SK-N-SH (cell line): ENCODE measurements around the gene OR2A14. TPM values are rescaled to one million over a fixed set of nuclear protein-coding genes. Genes with fewer than 3 reads are reported as not detected.

Experiments used
- CTCF ChIA-PET: fragments of 300-600, 350-600 bp; formaldehyde crosslinking; extraction: SDS; loops from one replicate; lab custom pipeline; 2021; lab: Yijun Ruan, JAX
- POLR2A ChIA-PET: fragments of 350-600 bp; sonication (Branson Sonifier 250); formaldehyde crosslinking; extraction: SDS; loops from one replicate; lab custom pipeline; 2020; ENCODE audit warnings: antibody characterized with exemption, inconsistent platforms; lab: Yijun Ruan, JAX
- DNase-seq: peaks from one replicate; pipeline ENCODE4 v3.0.0; 2012
- H2AFZ ChIP-seq: fragments of 200-600 bp; sonication (generic); 2 replicates; pipeline ENCODE4 v1.8.1; 2016; ENCODE audit warnings: antibody characterized with exemption, mild to moderate bottlenecking, low read depth
- H3F3A ChIP-seq: fragments of 200-600 bp; sonication (generic); replicated peaks from 2 replicates; pipeline ENCODE3; 2016; ENCODE audit warnings: antibody characterized with exemption, mild to moderate bottlenecking; ENCODE audit not compliant: insufficient read depth
- H3K27ac ChIP-seq, 2 experiments: fragments of 200-500 bp in 1 of 2; fragments of 200-600 bp in 1 of 2; sonication (Bioruptor generic) in 1 of 2; sonication (generic), shearing (Covaris generic) in 1 of 2; 2 replicates each; pipeline versions ENCODE4 v1.5.1 to v1.6.1; 2014 to 2016; ENCODE audit warnings: low read depth in 2 of 2, inconsistent platforms in 1 of 2, low read length in 1 of 2, mild to moderate bottlenecking in 1 of 2, mixed read lengths in 1 of 2
- H3K27me3 ChIP-seq: fragments of 200-600 bp; sonication (generic), shearing (Covaris generic); 2 replicates; pipeline ENCODE4 v1.6.1; 2016; ENCODE audit warnings: mixed run types; ENCODE audit not compliant: insufficient read depth
- H3K36me3 ChIP-seq, 2 experiments: fragments of 200-500 bp in 1 of 2; fragments of 200-600 bp in 1 of 2; sonication (Bioruptor generic) in 1 of 2; sonication (generic) in 1 of 2; replicated peaks in 1 of 2; 2 replicates each; pipeline versions ENCODE3 to v1.5.1; 2014 to 2016; ENCODE audit warnings: low read length in 1 of 2, mild to moderate bottlenecking in 1 of 2; ENCODE audit not compliant: insufficient read depth in 2 of 2, control insufficient read depth in 1 of 2
- H3K4me1 ChIP-seq, 2 experiments: fragments of 200-500 bp in 1 of 2; fragments of 200-600 bp in 1 of 2; sonication (Bioruptor generic) in 1 of 2; sonication (generic), shearing (Covaris generic) in 1 of 2; 2 replicates each; pipeline versions ENCODE4 v1.5.1 to v1.6.1; 2014 to 2016; ENCODE audit warnings: low read depth in 1 of 2, low read length in 1 of 2, mixed run types in 1 of 2; ENCODE audit not compliant: insufficient read depth in 2 of 2, control insufficient read depth in 1 of 2
- H3K4me2 ChIP-seq: fragments of 200-600 bp; sonication (generic), shearing (Covaris generic); 2 replicates; pipeline ENCODE4 v1.6.1; 2017; ENCODE audit warnings: mixed run types
- H3K4me3 ChIP-seq, 2 experiments: fragments of 200-500 bp in 1 of 2; fragments of 200-600 bp in 1 of 2; sonication (Bioruptor generic) in 1 of 2; sonication (generic), shearing (Covaris generic) in 1 of 2; 2 replicates each; pipeline versions ENCODE4 v1.5.1 to v1.8.1; 2014 to 2016; ENCODE audit warnings: low read depth in 2 of 2, inconsistent platforms in 1 of 2, low read length in 1 of 2, mild to moderate bottlenecking in 1 of 2, mixed read lengths in 1 of 2, moderate library complexity in 1 of 2
- H3K79me2 ChIP-seq: fragments of 200-600 bp; sonication (generic); 2 replicates; pipeline ENCODE4 v1.8.1; 2017; ENCODE audit warnings: mild to moderate bottlenecking; ENCODE audit not compliant: insufficient read depth
- H3K9ac ChIP-seq: fragments of 200-600 bp; sonication (generic); 2 replicates; pipeline ENCODE4 v1.6.1; 2017; ENCODE audit warnings: mixed run types
- H3K9me2 ChIP-seq: fragments of 200-600 bp; sonication (generic); 2 replicates; pipeline ENCODE4 v1.6.1; 2017; ENCODE audit warnings: mixed run types
- H3K9me3 ChIP-seq: fragments of 200-600 bp; sonication (generic); 2 replicates; pipeline ENCODE4 v1.6.1; 2017; ENCODE audit warnings: mixed run types, mild to moderate bottlenecking, moderate library complexity
- H4K20me1 ChIP-seq: fragments of 200-600 bp; sonication (generic); 2 replicates; pipeline ENCODE4 v1.6.1; 2017; ENCODE audit warnings: mild to moderate bottlenecking, mixed run types; ENCODE audit not compliant: insufficient read depth
- ELF1 ChIP-seq: IDR thresholded peaks from 2 replicates; pipeline ENCODE4 v1.4.0; 2012
- EP300 ChIP-seq, 2 experiments: IDR thresholded peaks; 2 replicates each; pipeline versions ENCODE4 v1.4.0 to v1.6.1; 2012; ENCODE audit warnings: borderline replicate concordance in 1 of 2, low read depth in 1 of 2, low read length in 1 of 2
- FOSL2 ChIP-seq: IDR thresholded peaks from 2 replicates; pipeline ENCODE4 v1.4.0; 2012; ENCODE audit warnings: low read depth, mild to moderate bottlenecking, moderate library complexity, borderline replicate concordance
- GABPA ChIP-seq: IDR thresholded peaks from 2 replicates; pipeline ENCODE4 v1.4.0; 2012; ENCODE audit warnings: low read depth, mild to moderate bottlenecking
- GATA2 ChIP-seq: sonication (generic); formaldehyde crosslinking; IDR thresholded peaks from 2 replicates; pipeline ENCODE4 v1.5.0; 2020; ENCODE audit warnings: mild to moderate bottlenecking, missing genetic modification reagents
- MXI1 ChIP-seq: IDR thresholded peaks from 2 replicates; pipeline ENCODE4 v1.6.1; 2012; ENCODE audit warnings: mild to moderate bottlenecking, low read depth, low read length, improper control_type of control experiment
- RCOR1 ChIP-seq: fragments of 150-350 bp; IDR thresholded peaks from 2 replicates; pipeline ENCODE4 v1.6.1; 2017; ENCODE audit warnings: antibody characterized with exemption, low read length
- SMC3 ChIP-seq: IDR thresholded peaks from 2 replicates; pipeline ENCODE4 v1.6.1; 2012; ENCODE audit warnings: low read depth, low read length, improper control_type of control experiment
- TAF1 ChIP-seq: IDR thresholded peaks from 2 replicates; pipeline ENCODE4 v1.6.1; 2012; ENCODE audit warnings: low read depth, mild to moderate bottlenecking, low read length, moderate library complexity, borderline replicate concordance
- TEAD4 ChIP-seq: IDR thresholded peaks from 2 replicates; pipeline ENCODE4 v1.4.0; 2012; ENCODE audit warnings: mild to moderate bottlenecking, borderline replicate concordance; ENCODE audit not compliant: insufficient read depth
- WGBS: methylation state at CpG from one replicate; pipeline ENCODE4 v1.1.6; 2017; ENCODE audit warnings: low lambda C conversion rate; 5-methylcytosine and 5-hydroxymethylcytosine counted together
- polyA plus RNA-seq, 3 experiments: library from polyadenylated mRNA; depleted of rRNA; stranded (reverse); fragments of >200 nt; gene quantifications; 2 replicates each; pipeline ENCODE4 v1.2.3, GENCODE V29; 2012
- TF ChIP-seq, protein P1 (sequence below): IDR thresholded peaks from 2 replicates; pipeline ENCODE4 v1.6.1; 2012; ENCODE audit warnings: mild to moderate bottlenecking, low read depth, low read length, moderate library complexity
- TF ChIP-seq, protein P2 (sequence below): IDR thresholded peaks from 2 replicates; pipeline ENCODE4 v1.4.0; 2012; ENCODE audit warnings: low read depth
- TF ChIP-seq, protein P3 (sequence below): fragments of 150-350 bp; IDR thresholded peaks from 2 replicates; pipeline ENCODE4 v1.6.1; 2016; ENCODE audit warnings: mild to moderate bottlenecking, low read depth, low read length
- TF ChIP-seq, protein P4 (sequence below): fragments of 200-600 bp; sonication (generic); IDR thresholded peaks from 2 replicates; pipeline ENCODE4 v1.6.1; 2017; ENCODE audit warnings: antibody characterized with exemption, mild to moderate bottlenecking, moderate library complexity

The OR2A14 gene
- polyA plus RNA-seq, 1 of the 3 experiments (the other 2 are of a cell fraction), result not detected

DNA sequence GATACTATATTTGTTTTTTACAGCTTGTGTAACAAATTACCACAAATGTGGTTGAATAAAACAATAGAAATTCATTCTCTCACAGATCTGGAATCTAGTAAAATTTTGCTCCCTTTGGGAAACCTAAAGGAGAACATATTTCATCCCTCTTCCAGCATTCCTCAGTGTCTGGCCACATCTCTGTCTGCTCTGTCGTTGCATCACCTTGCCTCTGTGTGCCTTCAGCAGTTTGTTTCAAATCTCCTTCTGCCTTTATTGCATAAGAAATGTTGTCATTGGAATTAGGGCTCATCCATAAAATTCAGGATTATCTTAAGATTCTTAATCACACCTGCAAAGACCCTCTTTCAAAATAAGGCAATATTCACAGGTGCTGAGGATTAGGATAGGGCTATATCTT lies 14.5 kb downstream of the OR2A14 start:
- no peaks in the 10 kb centered on the region; the same call in 1 of the 2 replicates for H3K9me3 ChIP-seq
- H4K20me1 ChIP-seq, result no peaks in the 10 kb centered on the region
- WGBS, result 0% methylated on average over 1 of the region's 1 CpG
- no peak for DNase-seq
- H3K27me3 ChIP-seq, result no peaks in the 10 kb centered on the region; the same call in 1 of the 2 replicates
- TF ChIP-seq FOSL2 (no peak), SMC3 (no peak)
- H3K79me2 ChIP-seq, result no peaks in the 10 kb centered on the region
- POLR2A ChIA-PET, result no interaction called here
- CTCF ChIA-PET, result interaction anchor here (0.7 to 2.0 kb wide), 3 partner anchors 10 to 126 kb away, joined by 3 to 10 read pairs (median 3); no protein-coding TSS in a partner anchor
- no peaks in the 10 kb centered on the region for H3K9me2 ChIP-seq
- no peak overlapping the region for H3K4me2 ChIP-seq
- no peak overlapping the region for H3K27ac ChIP-seq
- no peak overlapping the region for H3K9ac ChIP-seq
- H3K4me1 ChIP-seq, result no peaks in the 10 kb centered on the region
- H2AFZ ChIP-seq, result no peak overlapping the region
- no peaks in the 10 kb centered on the region for H3F3A ChIP-seq
- H3K4me3 ChIP-seq, result no peak overlapping the region
- H3K36me3 ChIP-seq, result no peaks in the 10 kb centered on the region

DNA sequence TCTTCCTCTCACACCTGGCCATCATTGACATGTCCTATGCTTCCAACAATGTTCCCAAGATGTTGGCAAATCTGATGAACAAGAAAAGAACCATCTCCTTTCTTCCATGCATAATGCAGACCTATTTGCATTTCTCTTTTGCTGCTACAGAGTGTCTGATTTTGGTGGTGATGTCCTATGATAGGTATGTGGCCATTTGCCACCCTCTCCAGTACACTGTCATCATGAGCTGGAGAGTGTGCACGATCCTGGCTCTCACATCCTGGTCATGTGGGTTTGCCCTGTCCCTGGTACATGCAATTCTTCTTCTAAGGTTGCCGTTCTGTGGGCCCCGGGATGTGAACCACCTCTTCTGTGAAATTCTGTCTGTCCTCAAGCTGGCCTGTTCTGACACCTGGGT lies 19.2 kb downstream of the OR2A14 start:
- Histone ChIP-seq H3K9ac (no peak overlapping the region), H4K20me1 (no peaks in the 10 kb centered on the region), H2AFZ (no peak overlapping the region), H3K9me3 (no peaks in the 10 kb centered on the region; the same call in 1 of the 2 replicates), H3K4me1 (no peaks in the 10 kb centered on the region), H3F3A (no peaks in the 10 kb centered on the region), H3K27ac (no peak overlapping the region), H3K79me2 (no peaks in the 10 kb centered on the region), H3K27me3 (no peaks in the 10 kb centered on the region), H3K9me2 (no peaks in the 10 kb centered on the region), H3K4me3 (no peak overlapping the region), H3K36me3 (no peaks in the 10 kb centered on the region), H3K4me2 (no peak overlapping the region)
- no peak for TF ChIP-seq GABPA
- TF ChIP-seq, protein P1, sequence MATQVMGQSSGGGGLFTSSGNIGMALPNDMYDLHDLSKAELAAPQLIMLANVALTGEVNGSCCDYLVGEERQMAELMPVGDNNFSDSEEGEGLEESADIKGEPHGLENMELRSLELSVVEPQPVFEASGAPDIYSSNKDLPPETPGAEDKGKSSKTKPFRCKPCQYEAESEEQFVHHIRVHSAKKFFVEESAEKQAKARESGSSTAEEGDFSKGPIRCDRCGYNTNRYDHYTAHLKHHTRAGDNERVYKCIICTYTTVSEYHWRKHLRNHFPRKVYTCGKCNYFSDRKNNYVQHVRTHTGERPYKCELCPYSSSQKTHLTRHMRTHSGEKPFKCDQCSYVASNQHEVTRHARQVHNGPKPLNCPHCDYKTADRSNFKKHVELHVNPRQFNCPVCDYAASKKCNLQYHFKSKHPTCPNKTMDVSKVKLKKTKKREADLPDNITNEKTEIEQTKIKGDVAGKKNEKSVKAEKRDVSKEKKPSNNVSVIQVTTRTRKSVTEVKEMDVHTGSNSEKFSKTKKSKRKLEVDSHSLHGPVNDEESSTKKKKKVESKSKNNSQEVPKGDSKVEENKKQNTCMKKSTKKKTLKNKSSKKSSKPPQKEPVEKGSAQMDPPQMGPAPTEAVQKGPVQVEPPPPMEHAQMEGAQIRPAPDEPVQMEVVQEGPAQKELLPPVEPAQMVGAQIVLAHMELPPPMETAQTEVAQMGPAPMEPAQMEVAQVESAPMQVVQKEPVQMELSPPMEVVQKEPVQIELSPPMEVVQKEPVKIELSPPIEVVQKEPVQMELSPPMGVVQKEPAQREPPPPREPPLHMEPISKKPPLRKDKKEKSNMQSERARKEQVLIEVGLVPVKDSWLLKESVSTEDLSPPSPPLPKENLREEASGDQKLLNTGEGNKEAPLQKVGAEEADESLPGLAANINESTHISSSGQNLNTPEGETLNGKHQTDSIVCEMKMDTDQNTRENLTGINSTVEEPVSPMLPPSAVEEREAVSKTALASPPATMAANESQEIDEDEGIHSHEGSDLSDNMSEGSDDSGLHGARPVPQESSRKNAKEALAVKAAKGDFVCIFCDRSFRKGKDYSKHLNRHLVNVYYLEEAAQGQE, result no peak
- TF ChIP-seq, protein P2, sequence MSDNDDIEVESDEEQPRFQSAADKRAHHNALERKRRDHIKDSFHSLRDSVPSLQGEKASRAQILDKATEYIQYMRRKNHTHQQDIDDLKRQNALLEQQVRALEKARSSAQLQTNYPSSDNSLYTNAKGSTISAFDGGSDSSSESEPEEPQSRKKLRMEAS, result no peak
- TF ChIP-seq, protein P3, sequence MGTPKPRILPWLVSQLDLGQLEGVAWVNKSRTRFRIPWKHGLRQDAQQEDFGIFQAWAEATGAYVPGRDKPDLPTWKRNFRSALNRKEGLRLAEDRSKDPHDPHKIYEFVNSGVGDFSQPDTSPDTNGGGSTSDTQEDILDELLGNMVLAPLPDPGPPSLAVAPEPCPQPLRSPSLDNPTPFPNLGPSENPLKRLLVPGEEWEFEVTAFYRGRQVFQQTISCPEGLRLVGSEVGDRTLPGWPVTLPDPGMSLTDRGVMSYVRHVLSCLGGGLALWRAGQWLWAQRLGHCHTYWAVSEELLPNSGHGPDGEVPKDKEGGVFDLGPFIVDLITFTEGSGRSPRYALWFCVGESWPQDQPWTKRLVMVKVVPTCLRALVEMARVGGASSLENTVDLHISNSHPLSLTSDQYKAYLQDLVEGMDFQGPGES, result no peak
- TF ChIP-seq, protein P4, sequence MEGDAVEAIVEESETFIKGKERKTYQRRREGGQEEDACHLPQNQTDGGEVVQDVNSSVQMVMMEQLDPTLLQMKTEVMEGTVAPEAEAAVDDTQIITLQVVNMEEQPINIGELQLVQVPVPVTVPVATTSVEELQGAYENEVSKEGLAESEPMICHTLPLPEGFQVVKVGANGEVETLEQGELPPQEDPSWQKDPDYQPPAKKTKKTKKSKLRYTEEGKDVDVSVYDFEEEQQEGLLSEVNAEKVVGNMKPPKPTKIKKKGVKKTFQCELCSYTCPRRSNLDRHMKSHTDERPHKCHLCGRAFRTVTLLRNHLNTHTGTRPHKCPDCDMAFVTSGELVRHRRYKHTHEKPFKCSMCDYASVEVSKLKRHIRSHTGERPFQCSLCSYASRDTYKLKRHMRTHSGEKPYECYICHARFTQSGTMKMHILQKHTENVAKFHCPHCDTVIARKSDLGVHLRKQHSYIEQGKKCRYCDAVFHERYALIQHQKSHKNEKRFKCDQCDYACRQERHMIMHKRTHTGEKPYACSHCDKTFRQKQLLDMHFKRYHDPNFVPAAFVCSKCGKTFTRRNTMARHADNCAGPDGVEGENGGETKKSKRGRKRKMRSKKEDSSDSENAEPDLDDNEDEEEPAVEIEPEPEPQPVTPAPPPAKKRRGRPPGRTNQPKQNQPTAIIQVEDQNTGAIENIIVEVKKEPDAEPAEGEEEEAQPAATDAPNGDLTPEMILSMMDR, result no peak
- no peak for TF ChIP-seq ELF1
- TF ChIP-seq TAF1, result no peak
- TF ChIP-seq GATA2 (CRISPR knock-in tag), result no peak
- TF ChIP-seq EP300 (IDR thresholded peaks at IDR 0.05; ENCODE audit: borderline replicate concordance in 1 of 2, low read depth in 1 of 2, low read length in 1 of 2), result no peak
- no peak for TF ChIP-seq TEAD4
- TF ChIP-seq MXI1, result no peak
- TF ChIP-seq FOSL2, result no peak
- no peak for TF ChIP-seq RCOR1
- ChIA-PET CTCF (interaction anchor here (2.6 kb wide), 1 partner anchor 14 kb away, joined by 13 read pairs; no protein-coding TSS in a partner anchor), POLR2A (no interaction called here)
- no peak for DNase-seq
- WGBS, result 5% methylated on average over 3 of the region's 3 CpGs
